HG03565 (cell line): ENCODE measurements around the gene WDR83.
"Not testable (repeated sequence)": the region's sequence is repeated elsewhere in the genome, so short reads cannot be mapped to it uniquely, and the experiment has no call there.

Source experiments
- ATAC-seq: cut with Tn5 transposase; IDR thresholded peaks from one replicate; pipeline ENCODE4 v1.9.1; 2021; ENCODE audit warnings: mild to moderate bottlenecking, moderate library complexity; ENCODE audit not compliant: unreplicated experiment

WDR83 gene

GRCh38 chr19:12655546-12655945 lies 11.1 kb upstream of the WDR83 start:
- no peak for ATAC-seq

DNA sequence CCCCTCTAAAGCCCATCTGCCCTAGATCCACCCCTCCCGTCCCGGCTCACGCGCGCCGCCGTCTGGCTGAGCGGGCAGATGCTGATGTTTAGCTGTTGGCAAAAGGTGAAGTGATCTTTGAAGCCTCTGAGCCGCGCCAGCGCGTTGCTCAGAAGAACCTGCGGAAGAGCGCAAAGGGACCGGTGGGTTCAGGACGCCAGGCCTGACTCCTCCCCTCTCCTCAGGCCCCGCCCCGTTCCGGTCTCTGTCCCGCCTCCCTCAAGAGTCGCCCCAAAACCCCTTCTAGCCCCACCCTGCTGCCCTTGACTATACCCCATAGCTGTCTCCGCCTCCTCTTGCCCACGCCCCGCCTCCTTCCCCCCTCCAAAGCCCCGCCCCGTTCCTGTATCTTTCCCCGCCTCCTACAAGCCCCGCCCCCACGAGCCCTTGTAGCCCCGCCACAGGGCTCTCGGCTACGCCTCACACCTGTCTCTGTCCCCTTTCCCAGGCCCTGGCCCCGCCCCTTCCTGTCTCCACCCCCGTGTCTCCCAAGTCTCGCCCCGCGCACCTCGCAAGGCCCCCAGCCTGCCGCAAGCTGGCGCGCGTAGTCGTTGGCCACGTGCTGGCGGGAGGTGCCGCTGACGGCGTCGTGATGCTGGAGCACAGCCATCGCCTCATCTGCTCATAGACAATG lies 9.6 kb upstream of the WDR83 start:
- no peak for ATAC-seq

DNA sequence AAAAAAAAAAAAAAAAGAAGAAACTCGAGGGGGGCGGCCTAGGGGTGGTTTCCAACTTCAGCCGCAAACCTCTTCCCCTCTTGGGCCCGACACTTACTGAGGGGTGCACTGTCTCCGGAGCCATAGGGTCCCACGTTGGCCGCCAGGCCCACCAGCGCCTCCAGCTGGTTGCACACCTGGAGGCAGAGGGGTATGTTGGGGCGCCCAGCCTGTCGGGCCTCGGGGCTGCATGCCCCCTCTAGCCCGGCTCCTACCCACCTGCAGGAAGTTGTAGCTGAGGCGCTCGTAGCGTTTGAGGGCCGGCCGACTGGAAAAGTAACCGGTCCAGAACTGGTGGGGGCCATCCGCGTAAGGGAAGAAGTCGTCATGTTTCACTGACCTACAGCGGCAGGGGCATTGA lies 8.6 kb upstream of the WDR83 start:
- no peak for ATAC-seq

GRCh38 chr19:12660980-12661379 lies 5.6 kb upstream of the WDR83 start:
- no peak for ATAC-seq

DNA sequence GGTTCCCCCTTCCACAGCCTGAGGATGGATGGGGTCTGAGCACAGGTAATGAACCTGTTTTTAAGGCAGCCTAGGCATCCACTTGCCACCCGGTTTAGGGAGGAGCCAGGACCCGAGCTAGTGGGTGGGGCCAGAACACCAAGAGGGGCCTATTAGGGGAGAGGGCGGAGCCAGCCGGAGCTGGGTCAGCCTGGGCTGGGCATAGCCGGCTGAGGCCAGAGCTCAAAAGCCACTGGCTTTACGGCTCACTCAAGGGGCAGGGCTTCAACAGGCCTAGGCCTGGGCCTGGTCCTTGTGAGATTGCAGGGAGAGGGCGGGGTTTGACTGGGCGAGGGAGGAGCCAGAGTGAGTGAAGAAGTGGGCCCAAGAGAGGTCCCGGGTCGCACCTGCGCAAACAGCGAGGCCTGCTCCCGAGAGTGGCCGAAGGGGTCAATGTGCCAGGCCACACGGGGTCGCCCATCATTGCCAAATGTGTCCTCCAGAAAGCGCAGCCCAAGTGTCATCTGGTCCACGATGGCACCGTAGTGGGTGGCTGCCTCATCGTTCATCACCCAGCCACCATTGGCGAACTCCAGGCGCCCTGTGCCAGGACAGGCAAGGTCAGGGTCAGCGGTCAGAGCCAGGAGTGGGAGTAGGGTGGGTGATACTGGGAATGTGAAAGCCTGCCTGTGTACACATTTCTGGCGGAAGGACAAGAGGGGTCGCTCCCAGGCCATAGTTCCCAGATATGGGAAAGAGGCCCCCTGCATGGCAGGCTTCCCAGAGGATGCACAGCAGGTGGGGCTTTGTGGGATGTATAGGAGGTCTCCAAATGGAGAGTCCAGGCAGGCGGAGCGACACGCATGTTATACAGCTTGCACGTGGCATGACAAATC lies 2.0 kb upstream of the WDR83 start:
- ATAC-seq = no peak

GRCh38 chr19:12665281-12665573 lies 1.4 kb upstream of the WDR83 start:
- no peak for ATAC-seq

DNA sequence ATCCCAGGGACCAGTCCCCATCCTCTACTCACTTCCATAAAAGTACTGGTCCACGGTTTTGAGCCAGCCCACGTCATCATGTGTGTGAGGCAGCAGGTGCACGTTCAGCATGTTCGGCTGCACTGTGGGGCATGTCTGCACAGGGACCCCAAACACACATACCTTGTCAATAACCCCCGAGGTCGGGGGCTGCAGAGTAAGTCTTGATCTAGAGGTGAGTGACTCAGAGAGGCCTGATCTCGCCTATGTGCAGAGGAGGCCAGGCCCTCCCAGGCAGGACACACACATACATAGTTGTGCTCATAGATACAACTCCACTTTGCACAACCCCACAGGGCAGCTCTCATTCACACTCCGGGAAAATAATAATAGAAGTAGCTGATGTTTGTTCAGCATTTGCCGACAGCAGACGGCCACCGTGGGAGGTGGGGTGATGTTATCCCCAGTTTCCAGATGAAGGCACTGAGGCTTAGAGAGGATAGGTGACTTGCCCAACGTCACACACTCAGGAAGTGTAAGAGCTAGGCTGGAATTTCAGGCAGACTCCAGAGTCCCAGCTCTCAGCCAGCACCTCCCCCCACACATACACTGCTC lies 839 bp upstream of the WDR83 start:
- ATAC-seq = no peak

GRCh38 chr19:12667731-12668302 lies 1.2 kb downstream of the WDR83 start:
- no peak for ATAC-seq

DNA sequence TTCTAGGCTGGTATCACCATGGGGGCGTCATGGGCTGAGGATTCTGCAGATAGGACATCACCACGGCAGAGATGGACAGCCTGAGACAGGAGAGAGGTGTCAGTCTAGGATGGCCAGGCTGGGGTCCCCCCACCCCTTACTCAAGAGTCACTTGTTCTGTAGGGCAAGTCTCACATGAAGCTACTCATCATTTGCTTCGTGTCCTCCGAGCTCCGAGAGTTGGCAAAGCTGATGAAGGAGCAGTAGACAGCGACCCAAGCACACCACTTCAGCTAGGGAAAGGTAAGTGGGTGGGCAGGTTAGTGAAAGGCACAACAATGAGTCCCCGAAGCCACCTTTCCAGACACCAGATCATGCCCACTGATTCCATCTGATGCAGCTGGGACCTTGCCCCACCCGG lies 1.7 kb downstream of the WDR83 start:
- ATAC-seq = no peak

DNA sequence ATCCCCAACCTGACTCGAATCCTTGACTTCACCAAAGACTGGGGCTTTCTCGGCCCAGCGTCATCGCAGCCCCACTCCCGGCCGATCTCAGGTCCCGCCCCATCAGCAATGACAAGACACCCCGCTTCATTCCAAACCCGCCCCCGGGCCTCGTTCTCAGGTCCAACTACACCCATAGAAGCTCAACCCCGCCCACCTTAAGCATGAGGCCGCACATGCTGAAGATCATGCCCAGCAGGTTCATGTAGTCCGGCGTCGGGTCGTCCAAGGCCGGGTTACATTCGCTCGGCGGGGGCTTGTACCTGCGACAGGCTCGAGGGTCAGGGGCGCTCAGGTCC lies 2.3 kb downstream of the WDR83 start:
- ATAC-seq = no peak

DNA sequence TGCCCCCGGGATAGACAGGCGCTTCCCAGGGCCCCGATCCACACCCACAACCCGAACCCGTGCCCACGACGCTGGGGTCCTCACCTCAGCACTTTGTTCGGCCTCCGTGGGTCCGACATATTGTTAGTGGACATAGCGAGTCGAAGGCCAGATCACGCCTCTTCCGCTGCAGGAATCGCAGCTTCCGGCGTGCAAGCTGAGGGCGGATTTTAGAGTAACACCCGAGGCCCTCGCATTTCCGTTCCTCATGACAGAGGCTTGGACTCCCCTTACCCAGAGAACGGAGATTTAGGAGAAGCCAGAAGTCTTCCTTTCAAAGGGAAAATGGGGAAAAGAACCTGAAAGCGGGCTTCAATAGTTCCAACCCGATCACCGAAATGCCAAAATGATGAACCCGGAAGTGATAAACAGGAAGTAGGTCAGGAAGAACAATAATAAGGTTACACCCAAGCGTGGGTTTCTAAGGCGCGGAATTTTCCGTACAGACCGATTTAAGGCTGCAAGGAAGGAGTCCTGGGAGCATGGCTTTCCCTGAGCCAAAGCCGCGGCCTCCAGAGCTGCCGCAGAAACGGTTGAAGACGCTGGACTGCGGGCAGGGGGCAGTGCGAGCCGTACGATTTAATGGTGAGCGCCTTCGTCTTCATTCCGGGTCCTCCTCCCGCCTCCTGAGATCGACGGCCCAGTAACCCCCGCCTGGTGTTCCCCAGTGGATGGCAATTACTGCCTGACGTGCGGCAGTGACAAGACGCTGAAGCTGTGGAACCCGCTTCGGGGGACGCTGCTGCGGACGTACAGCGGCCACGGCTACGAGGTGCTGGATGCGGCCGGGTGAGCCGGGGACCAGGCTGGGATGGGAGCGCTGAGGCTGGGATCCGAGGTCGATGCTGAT lies 2.9 kb downstream of the WDR83 start:
- no peak for ATAC-seq

DNA sequence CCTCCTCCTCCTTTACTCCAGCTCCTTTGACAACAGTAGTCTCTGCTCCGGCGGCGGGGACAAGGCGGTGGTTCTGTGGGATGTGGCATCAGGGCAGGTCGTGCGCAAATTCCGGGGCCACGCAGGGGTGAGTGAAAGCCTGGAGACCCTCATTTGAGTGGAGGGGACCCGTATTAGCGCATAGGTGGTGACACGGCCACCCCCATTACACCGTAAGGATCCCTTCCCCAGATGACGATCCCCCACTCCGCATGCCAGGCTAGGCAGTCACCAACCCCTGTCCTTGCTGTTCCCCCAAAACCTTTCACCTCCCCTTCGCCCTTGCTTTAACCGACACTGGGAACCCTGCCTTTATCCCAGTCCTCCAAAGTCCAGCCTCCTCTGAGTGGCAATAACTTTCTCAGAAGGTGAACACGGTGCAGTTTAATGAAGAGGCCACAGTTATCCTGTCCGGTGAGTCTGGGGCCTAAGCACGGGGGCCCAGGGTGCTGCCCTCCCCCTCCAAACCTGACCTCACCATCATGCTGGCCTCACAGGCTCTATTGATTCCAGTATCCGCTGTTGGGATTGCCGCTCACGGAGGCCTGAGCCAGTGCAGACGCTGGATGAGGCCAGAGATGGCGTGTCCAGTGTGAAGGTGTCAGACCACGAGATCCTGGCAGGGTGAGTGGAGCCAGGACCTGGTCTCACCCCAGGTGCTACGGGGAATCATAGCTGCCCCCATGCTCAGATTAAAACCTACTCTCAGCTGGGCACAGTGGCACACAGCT lies 3.7 kb downstream of the WDR83 start:
- ATAC-seq = no peak

DNA sequence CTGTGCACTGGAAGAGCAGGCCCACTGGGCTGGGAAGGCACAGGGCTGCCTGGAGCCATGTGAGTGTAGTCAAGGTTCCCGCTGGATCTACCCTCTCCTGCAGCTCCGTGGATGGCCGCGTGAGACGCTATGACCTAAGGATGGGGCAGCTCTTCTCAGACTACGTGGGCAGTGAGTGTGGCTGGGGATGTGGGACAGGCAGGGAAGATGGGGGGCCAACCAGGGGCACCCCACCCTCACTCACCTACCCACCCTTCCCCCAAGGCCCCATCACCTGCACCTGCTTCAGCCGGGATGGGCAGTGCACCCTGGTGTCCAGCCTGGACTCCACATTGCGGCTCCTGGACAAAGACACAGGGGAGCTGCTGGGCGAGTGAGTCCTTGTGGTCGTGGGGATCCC lies 6.1 kb downstream of the WDR83 start:
- no peak for ATAC-seq

DNA sequence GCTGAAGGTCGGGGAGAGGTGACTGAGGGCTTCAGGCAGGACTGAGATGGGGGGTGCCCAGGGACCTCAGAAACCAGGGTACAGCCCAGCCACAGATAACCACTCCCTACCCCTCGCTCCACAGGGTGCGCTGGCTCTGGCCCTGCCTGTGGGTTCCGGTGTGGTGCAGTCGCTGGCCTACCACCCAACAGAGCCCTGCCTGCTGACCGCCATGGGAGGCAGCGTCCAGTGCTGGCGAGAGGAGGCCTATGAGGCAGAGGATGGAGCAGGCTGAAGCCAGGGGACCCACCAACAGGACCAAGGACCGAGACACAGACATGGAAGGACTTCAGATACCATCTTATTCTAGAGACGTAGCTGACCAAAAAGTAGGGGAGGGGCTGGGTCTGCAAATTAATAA lies 8.8 kb downstream of the WDR83 start:
- ATAC-seq = no peak

DNA sequence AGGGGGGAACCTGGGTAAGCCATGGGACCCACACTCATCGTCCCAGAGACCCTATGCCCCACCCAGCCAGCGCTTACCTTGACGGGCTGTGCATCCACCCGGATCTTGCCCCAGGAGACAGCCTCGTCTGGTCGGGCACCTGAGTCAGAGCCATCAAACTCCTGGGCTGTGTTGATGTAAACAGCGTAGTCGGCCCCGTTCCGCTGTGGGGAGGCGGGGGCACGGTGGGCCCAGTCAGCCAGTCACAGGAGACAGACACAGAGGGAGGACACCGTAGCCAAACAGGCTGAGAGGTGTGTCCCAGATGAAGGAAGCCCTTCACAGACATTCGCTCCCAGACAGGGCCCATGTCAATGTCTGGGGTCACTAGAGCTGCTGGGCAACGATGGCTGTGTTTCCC lies 9.3 kb downstream of the WDR83 start:
- ATAC-seq = no peak

DNA sequence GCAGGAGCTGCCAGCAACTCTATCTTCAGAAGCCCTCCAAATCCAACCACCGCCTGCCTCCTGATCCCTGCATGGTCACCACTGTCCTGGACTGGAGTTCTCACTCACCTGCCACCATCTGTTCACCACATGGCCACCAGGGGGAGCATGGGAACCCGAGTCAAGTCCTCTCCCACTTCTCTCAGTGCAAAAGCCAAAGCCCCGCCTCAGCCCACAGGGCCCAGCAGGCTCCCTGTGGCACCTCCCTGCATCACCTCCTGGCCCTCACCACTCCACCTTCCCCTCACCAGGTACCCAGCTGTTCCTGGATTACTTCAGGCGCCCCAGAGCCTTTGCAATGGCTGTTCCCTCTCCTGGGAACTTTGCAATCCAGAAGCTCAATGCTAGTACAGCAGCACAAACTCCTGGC lies 9.8 kb downstream of the WDR83 start:
- ATAC-seq = no peak

- ATAC-seq = no peak
These were observed 10.3 kb downstream of the WDR83 start for GRCh38 chr19:12676928-12677327.

GRCh38 chr19:12678039-12678438 lies 11.4 kb downstream of the WDR83 start:
- not testable (repeated sequence) for ATAC-seq

GRCh38 chr19:12680034-12680433 lies 13.4 kb downstream of the WDR83 start:
- ATAC-seq = no peak
